HL-60 (cell line): ENCODE measurements around the gene FEN1.

ENCODE experiments used
- CTCF ChIP-seq: IDR thresholded peaks from one replicate; pipeline ENCODE4 v1.5.1; 2011; ENCODE audit warnings: low read length, control low read depth, inconsistent platforms; ENCODE audit not compliant: insufficient read depth
- GABPA ChIP-seq: IDR thresholded peaks from 2 replicates; pipeline ENCODE4 v1.6.1; 2012; ENCODE audit warnings: low read depth
- POLR2AphosphoS5 ChIP-seq: IDR thresholded peaks from 2 replicates; pipeline ENCODE4 v1.6.1; 2012; ENCODE audit warnings: low read depth
- REST ChIP-seq: IDR thresholded peaks from 2 replicates; pipeline ENCODE4 v1.6.1; 2012; ENCODE audit warnings: low read depth; ENCODE audit not compliant: insufficient replicate concordance
- SPI1 ChIP-seq: IDR thresholded peaks from 2 replicates; pipeline ENCODE4 v1.6.1; 2012; ENCODE audit warnings: low read depth, mild to moderate bottlenecking, borderline replicate concordance

- no peak for TF ChIP-seq GABPA
- TF ChIP-seq CTCF = no peak
- no peak for TF ChIP-seq POLR2AphosphoS5
- no peak for TF ChIP-seq REST
- no peak for TF ChIP-seq SPI1
Observed at GRCh38 chr11:61829806-61830205, 37.1 kb downstream of the FEN1 start.
